GM19395 (cell line): ENCODE data around the gene CLOCK.

Experiments
- ATAC-seq: cut with Tn5 transposase; IDR thresholded peaks from one replicate; pipeline ENCODE4 v1.9.1; 2021; ENCODE audit warnings: mild to moderate bottlenecking, moderate library complexity; ENCODE audit not compliant: unreplicated experiment

Gene CLOCK

GRCh38 chr4:55386840-55387239 is 159.9 kb downstream of the CLOCK start:
- ATAC-seq = no peak

GRCh38 chr4:55386073-55386472 is 160.6 kb downstream of the CLOCK start:
- ATAC-seq = peak; percentile 88

GRCh38 chr4:55385201-55385649 is 161.5 kb downstream of the CLOCK start:
- no peak for ATAC-seq

GRCh38 chr4:55382488-55383003 is 164.2 kb downstream of the CLOCK start:
- no peak for ATAC-seq

GRCh38 chr4:55381502-55381901 is 165.2 kb downstream of the CLOCK start:
- no peak for ATAC-seq

- no peak for ATAC-seq
Measured at GRCh38 chr4:55380576-55380975, 166.1 kb downstream of the CLOCK start.

GRCh38 chr4:55378617-55379467 is 167.9 kb downstream of the CLOCK start:
- no peak for ATAC-seq
